Epithelial cell of esophagus (primary cell): ENCODE measurements around the gene HOXC10.

Experiments
- DNase-seq: peaks from one replicate; pipeline ENCODE4 v3.0.0; 2010; ENCODE audit warnings: low read depth
- H3K4me3 ChIP-seq: 2 replicates; pipeline ENCODE4 v1.5.1; 2011; ENCODE audit warnings: mild to moderate bottlenecking, low read length, control low read depth
- TF ChIP-seq, protein P1 (sequence below): IDR thresholded peaks from 2 replicates; pipeline ENCODE4 v1.5.1; 2011; ENCODE audit warnings: low read depth, mild to moderate bottlenecking, low read length, control low read depth, inconsistent platforms; ENCODE audit not compliant: insufficient read depth; ENCODE audit errors: missing control alignments

HOXC10 gene

DNA sequence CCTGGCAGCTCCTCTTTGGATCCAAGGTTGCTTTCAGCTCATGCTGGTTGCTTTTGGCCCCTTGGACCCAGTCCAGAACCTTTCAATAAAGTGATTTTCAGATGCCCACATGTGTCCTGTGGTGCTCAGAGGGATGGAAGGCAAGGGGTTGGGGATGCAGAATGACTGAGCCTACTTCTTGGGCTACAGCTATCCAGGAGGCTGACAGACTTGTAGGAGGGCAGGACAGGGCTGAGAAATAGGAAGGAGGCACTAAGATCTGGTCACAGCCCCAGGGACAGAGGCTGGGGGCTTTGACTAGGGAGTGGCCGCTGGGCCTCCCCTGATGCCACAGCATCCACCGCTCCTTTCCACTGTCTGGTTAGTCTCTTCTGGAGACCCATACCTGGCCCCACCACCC, 13.3 kb upstream of the HOXC10 start:
- TF ChIP-seq, protein P1, sequence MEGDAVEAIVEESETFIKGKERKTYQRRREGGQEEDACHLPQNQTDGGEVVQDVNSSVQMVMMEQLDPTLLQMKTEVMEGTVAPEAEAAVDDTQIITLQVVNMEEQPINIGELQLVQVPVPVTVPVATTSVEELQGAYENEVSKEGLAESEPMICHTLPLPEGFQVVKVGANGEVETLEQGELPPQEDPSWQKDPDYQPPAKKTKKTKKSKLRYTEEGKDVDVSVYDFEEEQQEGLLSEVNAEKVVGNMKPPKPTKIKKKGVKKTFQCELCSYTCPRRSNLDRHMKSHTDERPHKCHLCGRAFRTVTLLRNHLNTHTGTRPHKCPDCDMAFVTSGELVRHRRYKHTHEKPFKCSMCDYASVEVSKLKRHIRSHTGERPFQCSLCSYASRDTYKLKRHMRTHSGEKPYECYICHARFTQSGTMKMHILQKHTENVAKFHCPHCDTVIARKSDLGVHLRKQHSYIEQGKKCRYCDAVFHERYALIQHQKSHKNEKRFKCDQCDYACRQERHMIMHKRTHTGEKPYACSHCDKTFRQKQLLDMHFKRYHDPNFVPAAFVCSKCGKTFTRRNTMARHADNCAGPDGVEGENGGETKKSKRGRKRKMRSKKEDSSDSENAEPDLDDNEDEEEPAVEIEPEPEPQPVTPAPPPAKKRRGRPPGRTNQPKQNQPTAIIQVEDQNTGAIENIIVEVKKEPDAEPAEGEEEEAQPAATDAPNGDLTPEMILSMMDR, result no peak
- no peak for DNase-seq
- no peak overlapping the region for H3K4me3 ChIP-seq

DNA sequence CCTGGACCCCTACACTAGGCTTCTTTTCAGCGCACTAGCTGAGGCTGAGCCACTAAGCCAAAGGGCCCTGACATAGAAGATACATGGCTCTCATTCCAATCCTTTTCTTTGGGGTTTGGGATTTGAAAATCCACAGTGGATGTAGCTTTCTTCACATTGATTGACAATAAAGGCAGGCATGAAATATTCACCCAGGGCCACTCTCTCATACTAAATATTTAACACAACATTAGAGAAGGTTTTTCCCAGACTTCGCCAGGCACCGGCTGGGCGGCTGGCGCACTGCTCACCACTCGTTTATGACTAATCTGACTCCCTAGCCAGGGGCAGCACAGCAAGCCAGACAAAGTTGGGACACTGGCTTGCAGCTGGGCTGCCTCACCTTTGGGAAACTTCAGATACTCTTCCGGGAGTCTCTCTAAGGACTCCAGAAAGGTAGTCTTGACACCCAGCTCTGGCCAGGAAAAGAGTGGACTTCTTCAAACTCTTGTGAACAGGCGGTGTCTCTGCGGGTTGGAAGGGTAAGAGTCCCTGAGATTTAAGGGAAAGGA, 12.7 kb upstream of the HOXC10 start:
- DNase-seq, result peak; percentile 36
- no peak overlapping the region for H3K4me3 ChIP-seq
- TF ChIP-seq, protein P1, result no peak

DNA sequence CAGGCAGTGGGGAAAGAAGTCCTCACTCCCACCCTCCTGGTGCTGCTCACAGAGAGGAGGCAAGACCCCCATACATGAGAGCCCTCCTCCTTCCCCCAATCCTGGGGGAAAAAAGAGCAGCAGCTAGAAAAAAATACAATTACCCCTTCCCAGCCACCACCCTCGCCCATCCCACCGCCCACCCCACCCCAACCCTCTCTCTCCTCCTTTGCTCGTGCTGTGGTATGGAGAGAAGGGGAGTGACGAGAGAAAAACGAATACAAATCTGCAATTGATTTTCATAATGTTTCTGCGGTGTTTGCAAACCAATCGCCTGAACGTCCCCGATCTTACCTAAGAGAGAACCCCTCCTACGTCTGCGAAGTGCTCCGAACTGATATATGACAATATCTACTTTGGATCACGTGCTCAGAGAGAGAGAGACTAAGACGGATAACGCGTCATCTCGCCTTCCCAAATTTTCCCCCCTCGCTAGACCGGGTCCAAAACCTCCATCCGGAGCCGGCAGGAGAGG, 12.2 kb upstream of the HOXC10 start, which contains the start of gene HOXC11:
Gene HOXC11, plus strand, starts transcription at position 405 of the 514 bp plus-strand sequence. CDS start 116 bp downstream, outside the sequence.
- TF ChIP-seq, protein P1, result no peak
- no peak within 1 kb of the TSS for H3K4me3 ChIP-seq

DNA sequence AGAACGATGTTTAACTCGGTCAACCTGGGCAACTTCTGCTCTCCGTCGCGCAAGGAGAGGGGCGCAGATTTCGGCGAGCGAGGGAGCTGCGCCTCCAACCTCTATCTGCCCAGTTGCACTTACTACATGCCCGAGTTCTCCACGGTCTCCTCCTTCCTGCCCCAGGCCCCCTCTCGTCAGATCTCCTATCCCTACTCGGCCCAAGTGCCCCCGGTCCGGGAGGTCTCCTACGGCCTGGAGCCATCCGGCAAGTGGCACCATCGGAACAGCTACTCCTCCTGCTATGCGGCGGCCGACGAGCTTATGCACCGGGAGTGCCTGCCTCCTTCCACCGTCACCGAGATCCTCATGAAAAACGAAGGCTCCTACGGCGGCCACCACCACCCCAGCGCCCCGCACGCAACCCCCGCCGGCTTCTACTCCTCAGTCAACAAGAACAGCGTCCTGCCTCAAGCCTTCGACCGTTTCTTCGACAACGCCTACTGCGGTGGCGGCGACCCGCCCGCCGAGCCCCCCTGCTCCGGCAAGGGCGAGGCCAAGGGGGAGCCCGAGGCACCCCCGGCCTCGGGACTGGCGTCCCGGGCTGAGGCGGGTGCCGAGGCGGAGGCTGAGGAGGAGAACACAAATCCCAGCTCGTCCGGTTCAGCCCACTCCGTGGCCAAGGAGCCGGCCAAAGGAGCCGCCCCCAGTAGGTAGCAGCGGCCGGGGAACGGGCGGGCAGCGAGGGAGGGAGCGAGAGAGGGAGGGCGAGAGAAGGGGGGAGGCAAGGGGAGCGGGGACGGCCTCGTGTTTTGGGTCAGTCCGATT, 11.5 kb upstream of the HOXC10 start:
- H3K4me3 ChIP-seq, result no peak overlapping the region
- TF ChIP-seq, protein P1, result no peak

More for the DNA sequence above, 12.2 kb upstream of the HOXC10 start, which contains the start of gene HOXC11:
- no peak for DNase-seq

DNA sequence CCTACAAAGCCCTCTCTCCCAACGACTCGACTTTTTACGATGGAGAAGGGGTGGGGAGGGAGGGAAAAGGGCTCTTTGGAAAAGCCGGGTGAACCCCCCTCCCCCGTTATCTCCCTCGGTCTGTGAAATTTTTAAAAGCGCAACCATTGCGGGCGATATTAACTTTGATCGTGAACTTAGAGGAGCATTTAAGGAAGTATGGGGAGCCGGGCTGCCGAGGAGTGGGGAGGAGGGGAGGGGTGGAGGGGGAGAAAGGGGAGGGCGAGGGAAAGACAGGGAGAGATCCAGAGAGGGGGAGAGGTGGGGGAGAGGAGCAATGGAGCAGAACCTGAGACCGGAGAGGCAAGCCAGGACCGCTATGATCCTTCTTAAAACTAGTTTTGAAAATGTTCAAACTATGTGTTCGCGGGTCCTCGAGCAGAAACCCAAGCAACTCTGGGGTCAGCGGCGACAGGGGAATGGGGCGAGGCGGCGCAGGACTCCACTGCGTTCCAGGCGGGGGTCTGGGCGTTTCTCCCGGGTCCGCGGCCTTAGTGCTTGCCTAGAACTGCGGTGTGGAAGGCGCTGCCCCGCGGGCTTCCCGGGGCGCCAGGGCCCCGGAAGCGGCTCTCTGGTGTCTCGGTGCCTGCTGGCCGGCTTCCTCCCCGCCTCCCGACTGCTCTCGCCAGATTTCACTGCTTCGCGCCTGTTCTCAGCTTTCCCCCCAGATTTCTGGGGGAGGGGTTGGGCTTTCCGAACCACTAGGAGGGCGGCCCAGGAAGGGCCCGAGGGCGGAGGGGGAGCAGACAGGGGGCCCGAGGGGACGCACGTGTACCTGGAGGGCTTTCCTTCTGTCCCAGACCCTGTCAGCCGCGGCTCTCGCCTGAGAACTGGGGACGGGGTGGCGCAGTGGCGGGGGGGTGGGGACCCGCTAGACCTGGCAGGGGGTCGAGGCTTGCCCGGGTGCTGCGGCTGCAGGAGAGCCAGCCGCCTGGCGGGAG, 10.6 kb upstream of the HOXC10 start, which contains the start of gene HOTAIR:
Gene HOTAIR, minus strand, starts transcription at position 871 of the 980 bp plus-strand sequence.
- no peak for DNase-seq
- no peak within 1 kb of the TSS for H3K4me3 ChIP-seq
- TF ChIP-seq, protein P1, result no peak

More for the DNA sequence above, 11.5 kb upstream of the HOXC10 start:
- no peak for DNase-seq

DNA sequence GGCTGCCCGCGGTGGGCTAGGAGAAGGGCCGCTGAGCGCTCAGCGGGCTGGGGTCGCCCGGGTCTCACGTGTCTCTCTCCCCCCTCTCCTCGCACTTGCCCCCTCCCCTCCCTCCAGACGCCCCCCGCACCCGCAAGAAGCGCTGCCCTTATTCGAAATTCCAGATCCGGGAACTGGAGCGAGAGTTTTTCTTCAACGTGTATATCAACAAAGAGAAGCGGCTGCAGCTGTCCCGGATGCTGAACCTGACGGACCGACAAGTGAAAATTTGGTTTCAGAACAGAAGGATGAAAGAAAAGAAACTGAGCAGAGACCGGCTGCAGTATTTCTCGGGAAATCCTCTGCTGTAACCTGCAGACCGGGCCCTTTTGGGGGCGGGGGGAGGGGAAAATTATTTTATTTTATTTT, 9.9 kb upstream of the HOXC10 start:
- DNase-seq, result no peak
- H3K4me3 ChIP-seq, result no peak overlapping the region
- TF ChIP-seq, protein P1, result no peak
